Left ventricle myocardium superior (tissue), 1 donor: Measurements from ENCODE around the gene SIGLEC12. TPM values are rescaled to one million over a fixed set of nuclear protein-coding genes. Genes with fewer than 3 reads are reported as not detected.
"Not testable (repeated sequence)": the region's sequence is repeated elsewhere in the genome, so short reads cannot be mapped to it uniquely, and the experiment has no call there.

ENCODE experiments used
- ATAC-seq: fragments of 200-7000 bp; cut with Tn5 transposase; one replicate; pipeline ENCODE4 v1.9.1; 2020; ENCODE audit warnings: mild to moderate bottlenecking, moderate library complexity
- DNase-seq: peaks from one replicate; pipeline ENCODE4 v3.0.0-alpha.2; 2020
- intact Hi-C: fragments of 100-400 bp; cut with micrococcal nuclease; formaldehyde crosslinking; loops from one replicate; pipeline ENCODE4 v1.11.0; 2022
- total RNA-seq: library from RNA; stranded (reverse); fragmentation: NEBNext Ultra II Directional; extraction: Animal tissue kit (Norgen Biotek cat#: 25700); gene quantifications from one replicate; pipeline ENCODE4 v1.2.1, GENCODE V29; 2021
- donor health status: DM: no; HTN: yes; CAD: no; lungs with severe emphysema.

SIGLEC12 gene
- total RNA-seq, 1 donor from 2014 or later = not detected

- no peak for DNase-seq
- intact Hi-C loops = no loop called here
- ATAC-seq = no peak
Measured at GRCh38 chr19:51489113-51489512, 12.5 kb downstream of the SIGLEC12 start.

GRCh38 chr19:51488491-51488890 is 13.1 kb downstream of the SIGLEC12 start:
- intact Hi-C loops = no loop called here
- ATAC-seq (no peak), DNase-seq (no peak)

- ATAC-seq (no peak), DNase-seq (no peak)
- intact Hi-C loops = no loop called here
Measured at GRCh38 chr19:51485960-51486660, 15.5 kb downstream of the SIGLEC12 start.

GRCh38 chr19:51480590-51480989 is 21.0 kb downstream of the SIGLEC12 start:
- ATAC-seq = no peak
- DNase-seq = no peak
- intact Hi-C loops = no loop called here

GRCh38 chr19:51479531-51480331 is 21.9 kb downstream of the SIGLEC12 start:
- no peak for ATAC-seq
- intact Hi-C loops = no loop called here
- no peak for DNase-seq

- no peak for DNase-seq
- no peak for ATAC-seq
- intact Hi-C loops = no loop called here
Measured at GRCh38 chr19:51478381-51479234, 23.0 kb downstream of the SIGLEC12 start, which contains the start of gene CEACAM18. CEACAM18 (plus strand) TSS chr19:51478539.

GRCh38 chr19:51477344-51477743 is 24.3 kb downstream of the SIGLEC12 start:
- intact Hi-C loops = no loop called here
- ATAC-seq = no peak
- no peak for DNase-seq

GRCh38 chr19:51476164-51476563 is 25.4 kb downstream of the SIGLEC12 start:
- ATAC-seq = no peak
- DNase-seq = no peak
- intact Hi-C loops = no loop called here

GRCh38 chr19:51473009-51473707 is 28.4 kb downstream of the SIGLEC12 start:
- ATAC-seq (peak; percentile 70), DNase-seq (peak; percentile 61)
- intact Hi-C loops = no loop called here

GRCh38 chr19:51472607-51473006 is 29.0 kb downstream of the SIGLEC12 start:
- no peak for ATAC-seq
- DNase-seq = no peak
- intact Hi-C loops = no loop called here

GRCh38 chr19:51471527-51471926 is 30.1 kb downstream of the SIGLEC12 start:
- intact Hi-C loops = no loop called here
- ATAC-seq (no peak), DNase-seq (no peak)

GRCh38 chr19:51470966-51471365 is 30.6 kb downstream of the SIGLEC12 start:
- intact Hi-C loops = no loop called here
- DNase-seq (no peak), ATAC-seq (no peak)

GRCh38 chr19:51469629-51470028 is 32.0 kb downstream of the SIGLEC12 start:
- DNase-seq (no peak), ATAC-seq (no peak)
- intact Hi-C loops = loop anchor here (5.0 kb wide), 1 partner anchor 183 kb away; no protein-coding TSS in a partner anchor

GRCh38 chr19:51469162-51469561 is 32.4 kb downstream of the SIGLEC12 start:
- no peak for DNase-seq
- intact Hi-C loops = loop anchor here (5.0 kb wide), 1 partner anchor 183 kb away; no protein-coding TSS in a partner anchor
- no peak for ATAC-seq

GRCh38 chr19:51468545-51468920 is 33.1 kb downstream of the SIGLEC12 start:
- DNase-seq (no peak), ATAC-seq (no peak)
- intact Hi-C loops = loop anchor here (5.0 kb wide), 1 partner anchor 184 kb away; no protein-coding TSS in a partner anchor

- DNase-seq (no peak), ATAC-seq (no peak)
- intact Hi-C loops = loop anchor here (5.0 kb wide), 1 partner anchor 184 kb away; no protein-coding TSS in a partner anchor
Measured at GRCh38 chr19:51467864-51468544, 33.6 kb downstream of the SIGLEC12 start.

- DNase-seq = no peak
- intact Hi-C loops = loop anchor here (5.0 kb wide), 1 partner anchor 186 kb away; no protein-coding TSS in a partner anchor
- ATAC-seq = no peak
Measured at GRCh38 chr19:51466723-51467122, 34.9 kb downstream of the SIGLEC12 start.

GRCh38 chr19:51463976-51464581 is 37.5 kb downstream of the SIGLEC12 start:
- intact Hi-C loops, DNase-seq, ATAC-seq: not testable (repeated sequence)
